Effector memory CD8-positive, alpha-beta T cell (primary cell): Measurements from ENCODE around the gene TIMM22.
"Not testable (repeated sequence)": the region's sequence is repeated elsewhere in the genome, so short reads cannot be mapped to it uniquely, and the experiment has no call there.

Experiments
- ATAC-seq: fragments of 150-1000 bp; cut with Tn5 transposase; replicated peaks from 2 replicates; pipeline ENCODE4 v1.10.0; 2021; ENCODE audit warnings: mild to moderate bottlenecking, moderate library complexity
- DNase-seq, 3 experiments: peaks; one replicate each; pipeline ENCODE4 v3.0.0; 2021
- H3K27ac Mint-ChIP-seq, 2 donors: one replicate each; pipeline ENCODE4 v1.8.0; 2022; ENCODE audit warnings: mild to moderate bottlenecking in 2 of 2, mixed read lengths in 2 of 2, moderate library complexity in 2 of 2
- H3K27me3 Mint-ChIP-seq, 2 donors: one replicate each; pipeline ENCODE4 v1.8.0; 2022; ENCODE audit warnings: mixed read lengths in 2 of 2
- H3K36me3 Mint-ChIP-seq: one replicate; pipeline ENCODE4 v1.8.0; 2022; ENCODE audit warnings: mild to moderate bottlenecking, moderate library complexity, mixed read lengths; ENCODE audit not compliant: insufficient read depth
- H3K4me1 Mint-ChIP-seq, 2 donors: one replicate each; pipeline ENCODE4 v1.8.0; 2022; ENCODE audit warnings: low read depth in 2 of 2, mixed read lengths in 2 of 2
- H3K4me3 Mint-ChIP-seq, 2 donors: one replicate each; pipeline ENCODE4 v1.8.0; 2022; ENCODE audit warnings: mild to moderate bottlenecking in 2 of 2, mixed read lengths in 2 of 2, moderate library complexity in 2 of 2
- H3K9me3 Mint-ChIP-seq, 2 donors: one replicate each; pipeline ENCODE4 v1.8.0; 2022; ENCODE audit warnings: mixed read lengths in 2 of 2

The TIMM22 gene

GRCh38 chr17:1036845-1037237, 39.9 kb downstream of the TIMM22 start:
- no peaks in the 10 kb centered on the region for H3K27me3 Mint-ChIP-seq
- peak overlapping the region; percentile 60 to 69 for H3K27ac Mint-ChIP-seq
- ATAC-seq (no peak), DNase-seq (no peak)
- peaks cover 5 to 9% of the 10 kb centered on the region in 2 donors for H3K4me1 Mint-ChIP-seq
- H3K4me3 Mint-ChIP-seq: no peak overlapping the region
- H3K9me3 Mint-ChIP-seq: no peaks in the 10 kb centered on the region
- peaks cover 22% of the 10 kb centered on the region for H3K36me3 Mint-ChIP-seq

DNA sequence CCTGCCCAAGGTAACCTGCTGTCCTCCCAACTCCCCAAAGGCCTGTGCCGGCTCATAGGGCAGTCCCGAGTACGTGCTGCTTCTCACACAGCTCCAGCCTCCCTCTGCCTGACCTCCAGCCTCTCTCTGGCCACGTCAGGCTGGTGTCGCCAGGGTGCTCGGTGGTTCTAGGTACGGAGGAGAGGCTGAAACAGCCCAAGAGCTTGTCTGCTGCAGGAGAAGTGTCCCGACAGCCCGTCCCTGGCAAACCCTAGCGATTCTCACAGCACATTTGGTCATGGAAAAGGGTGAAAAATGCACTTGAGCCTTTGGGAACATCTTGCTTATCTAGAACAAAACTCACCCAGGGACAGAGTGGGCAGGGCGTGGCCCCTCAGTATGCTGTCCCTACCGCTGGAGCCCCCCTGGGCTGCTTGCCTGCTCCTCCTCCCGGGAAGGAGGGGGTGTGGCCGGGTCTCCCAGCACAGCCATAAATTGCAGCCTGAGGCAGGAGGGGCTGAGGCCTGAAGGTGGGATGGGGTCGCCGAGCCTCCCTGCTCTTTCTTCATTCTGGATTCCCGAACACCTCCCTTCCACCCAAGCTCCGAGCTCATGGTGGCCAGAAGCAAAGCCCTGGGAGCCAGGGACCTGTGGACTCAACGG, 40.4 kb downstream of the TIMM22 start:
- H3K4me3 Mint-ChIP-seq: no peak overlapping the region
- ATAC-seq (no peak), DNase-seq (no peak)
- no peaks in the 10 kb centered on the region for H3K9me3 Mint-ChIP-seq
- H3K36me3 Mint-ChIP-seq: peaks cover 20% of the 10 kb centered on the region
- H3K4me1 Mint-ChIP-seq: peaks cover 9 to 11% of the 10 kb centered on the region in 2 donors
- no peaks in the 10 kb centered on the region for H3K27me3 Mint-ChIP-seq
- H3K27ac Mint-ChIP-seq: peak overlapping the region; percentile 60 to 69

DNA sequence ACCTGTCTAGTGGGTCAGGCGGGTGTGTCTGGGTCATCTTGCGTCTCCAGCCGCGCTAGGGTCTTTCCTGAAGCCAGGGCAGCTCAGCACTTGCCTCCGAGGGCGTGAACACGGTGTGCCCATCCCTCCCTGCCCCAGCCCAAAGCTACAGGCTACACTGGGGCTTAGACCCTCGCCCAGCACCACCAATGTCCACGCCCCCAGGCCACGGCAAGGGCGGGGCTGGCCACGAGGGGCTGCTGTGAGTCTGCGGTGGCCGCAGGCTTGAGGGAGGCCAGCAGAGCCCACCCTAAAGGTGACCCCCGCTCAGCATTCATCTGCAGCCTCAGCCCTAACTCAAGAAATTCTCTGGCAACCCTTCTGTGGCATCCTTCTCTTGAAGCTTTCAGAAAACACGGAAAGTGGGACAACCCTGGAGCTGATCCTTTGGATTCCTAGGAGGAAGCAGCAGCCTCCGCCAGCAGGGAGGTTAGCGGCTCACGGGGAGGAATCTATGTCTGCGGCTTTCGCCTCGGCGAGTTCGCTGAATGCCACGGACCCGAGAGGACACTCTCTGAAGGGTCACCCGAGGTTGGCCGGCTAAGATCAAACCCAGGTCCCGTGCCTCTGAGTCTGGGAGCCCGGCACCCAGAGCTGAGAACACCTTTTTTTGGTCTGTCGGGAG, 41.7 kb downstream of the TIMM22 start:
- H3K27ac Mint-ChIP-seq: no peak overlapping the region
- peaks cover 14% of the 10 kb centered on the region in 2 donors for H3K4me1 Mint-ChIP-seq
- H3K4me3 Mint-ChIP-seq: no peak overlapping the region
- H3K27me3 Mint-ChIP-seq: no peaks in the 10 kb centered on the region
- H3K36me3 Mint-ChIP-seq: peaks cover 18% of the 10 kb centered on the region
- ATAC-seq: no peak
- no peaks in the 10 kb centered on the region for H3K9me3 Mint-ChIP-seq
- no peak for DNase-seq

DNA sequence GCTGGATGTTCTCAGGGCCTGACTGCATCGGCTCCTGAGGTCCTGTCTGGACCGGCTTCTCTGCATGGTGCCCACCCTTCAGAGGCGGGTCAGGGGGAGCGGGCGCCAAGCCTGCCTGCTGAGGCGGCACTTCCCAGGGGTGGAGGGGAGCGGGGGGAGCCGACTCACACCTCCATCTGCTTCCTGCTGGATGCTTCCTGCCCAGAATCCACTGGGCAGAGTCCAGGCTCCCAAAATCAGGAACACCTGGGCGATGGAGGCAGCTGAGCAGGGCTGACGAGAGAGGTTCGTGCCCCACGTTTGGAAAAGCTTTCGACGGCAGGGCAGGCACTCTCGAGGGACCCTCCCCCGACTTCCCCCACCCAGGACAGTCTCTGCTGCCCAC, 42.2 kb downstream of the TIMM22 start:
- no peak overlapping the region for H3K4me3 Mint-ChIP-seq
- peaks cover 12 to 14% of the 10 kb centered on the region in 2 donors for H3K4me1 Mint-ChIP-seq
- peak overlapping the region in 1 of 2 donors; percentile 57 for H3K27ac Mint-ChIP-seq
- ATAC-seq (no peak), DNase-seq (no peak)
- no peaks in the 10 kb centered on the region for H3K9me3 Mint-ChIP-seq
- peaks cover 15% of the 10 kb centered on the region for H3K36me3 Mint-ChIP-seq
- no peaks in the 10 kb centered on the region for H3K27me3 Mint-ChIP-seq

DNA sequence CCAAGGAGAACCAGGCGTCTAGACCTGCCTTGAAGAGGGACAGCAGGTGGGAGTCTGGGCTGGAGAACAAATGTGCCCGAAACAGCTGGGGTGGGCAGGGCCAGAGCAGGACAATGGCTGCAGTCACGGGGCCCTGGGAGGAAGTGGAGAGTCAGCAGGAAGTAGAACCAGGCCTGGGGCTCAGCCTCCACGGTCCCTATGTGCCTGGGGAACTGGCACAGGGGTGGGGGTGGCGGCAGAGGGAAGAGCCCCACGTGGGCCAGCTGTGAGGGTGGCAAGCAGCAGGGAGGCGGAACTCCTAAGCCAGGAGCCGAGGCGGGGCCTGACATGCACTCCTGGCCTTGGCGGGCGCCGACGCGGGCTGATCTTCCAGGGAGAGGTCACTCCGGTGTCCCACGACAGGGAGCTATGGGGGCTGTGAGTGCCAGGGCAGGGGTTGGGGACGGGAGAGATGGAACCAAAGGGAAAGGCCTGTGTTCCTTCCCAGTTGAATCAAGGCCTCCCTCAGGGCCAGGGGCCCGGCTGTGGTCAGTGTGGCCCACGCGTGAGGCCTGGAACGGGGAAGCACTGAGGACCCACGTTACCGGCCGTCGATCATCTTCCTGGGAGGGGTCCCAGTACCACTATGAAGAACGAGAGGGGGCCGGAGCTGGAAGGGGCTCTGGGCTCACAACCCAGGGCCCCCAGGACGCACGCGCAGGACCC, 42.7 kb downstream of the TIMM22 start:
- H3K9me3 Mint-ChIP-seq: no peaks in the 10 kb centered on the region
- DNase-seq: no peak
- peak; percentile 52 for ATAC-seq
- H3K4me3 Mint-ChIP-seq: no peak overlapping the region
- no peaks in the 10 kb centered on the region for H3K27me3 Mint-ChIP-seq
- peaks cover 10 to 15% of the 10 kb centered on the region in 2 donors for H3K4me1 Mint-ChIP-seq
- H3K27ac Mint-ChIP-seq: peak overlapping the region in 1 of 2 donors; percentile 57
- H3K36me3 Mint-ChIP-seq: peaks cover 15% of the 10 kb centered on the region

DNA sequence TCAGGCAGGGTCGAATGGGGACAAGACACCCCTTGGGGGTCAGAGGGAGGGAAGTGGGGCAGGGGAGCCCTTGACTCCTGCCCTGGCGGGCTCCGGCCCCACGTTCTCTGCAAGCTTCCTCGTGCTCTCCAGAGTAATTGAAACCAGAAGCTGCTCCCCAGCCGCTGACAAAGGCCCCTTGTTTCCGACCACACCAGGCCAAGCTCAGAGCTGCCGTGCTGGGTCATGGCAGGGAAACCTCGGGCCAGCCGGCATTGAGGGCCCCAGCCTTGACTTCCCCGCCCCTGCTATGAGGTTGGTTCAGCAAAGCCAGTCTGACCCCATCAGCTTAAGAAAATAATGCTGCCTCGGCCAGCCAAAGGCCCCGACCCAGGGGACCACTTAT, 43.3 kb downstream of the TIMM22 start:
- Mint-ChIP-seq H3K36me3 (peaks cover 15% of the 10 kb centered on the region), H3K27ac (peak overlapping the region in 1 of 2 donors; percentile 57), H3K27me3 (no peaks in the 10 kb centered on the region), H3K4me3 (no peak overlapping the region), H3K9me3 (no peaks in the 10 kb centered on the region), H3K4me1 (peaks cover 10 to 16% of the 10 kb centered on the region in 2 donors)
- ATAC-seq (no peak), DNase-seq (no peak)

GRCh38 chr17:1041746-1042145, 44.8 kb downstream of the TIMM22 start:
- no peak overlapping the region for H3K4me3 Mint-ChIP-seq
- peaks cover 11% of the 10 kb centered on the region for H3K36me3 Mint-ChIP-seq
- peaks cover 10 to 12% of the 10 kb centered on the region in 2 donors for H3K4me1 Mint-ChIP-seq
- no peak overlapping the region for H3K27ac Mint-ChIP-seq
- no peak for DNase-seq
- ATAC-seq: no peak
- no peaks in the 10 kb centered on the region for H3K9me3 Mint-ChIP-seq
- no peaks in the 10 kb centered on the region for H3K27me3 Mint-ChIP-seq

GRCh38 chr17:1042486-1042885, 45.6 kb downstream of the TIMM22 start:
- Mint-ChIP-seq H3K36me3 (peaks cover 8% of the 10 kb centered on the region), H3K27ac (no peak overlapping the region), H3K4me1 (peaks cover 9 to 10% of the 10 kb centered on the region in 2 donors)

GRCh38 chr17:1043601-1044251, 46.8 kb downstream of the TIMM22 start:
- Mint-ChIP-seq H3K4me1 (peaks cover 9 to 10% of the 10 kb centered on the region in 2 donors), H3K27me3 (no peaks in the 10 kb centered on the region), H3K9me3 (no peaks in the 10 kb centered on the region), H3K4me3 (no peak overlapping the region), H3K36me3 (peaks cover 11% of the 10 kb centered on the region), H3K27ac (no peak overlapping the region)
- DNase-seq (no peak), ATAC-seq (no peak)

More at GRCh38 chr17:1042486-1042885, 45.6 kb downstream of the TIMM22 start:
- DNase-seq: no peak
- ATAC-seq: no peak
- Mint-ChIP-seq H3K9me3 (no peaks in the 10 kb centered on the region), H3K4me3 (no peak overlapping the region), H3K27me3 (no peaks in the 10 kb centered on the region)

GRCh38 chr17:1044387-1045009, 47.6 kb downstream of the TIMM22 start:
- not testable (repeated sequence) for H3K4me1 Mint-ChIP-seq, H3K4me3 Mint-ChIP-seq, DNase-seq, ATAC-seq, H3K9me3 Mint-ChIP-seq, H3K27me3 Mint-ChIP-seq
- Mint-ChIP-seq H3K36me3 (peaks cover 18% of the 10 kb centered on the region), H3K27ac (peak overlapping the region in 1 of 2 donors; percentile 61)

DNA sequence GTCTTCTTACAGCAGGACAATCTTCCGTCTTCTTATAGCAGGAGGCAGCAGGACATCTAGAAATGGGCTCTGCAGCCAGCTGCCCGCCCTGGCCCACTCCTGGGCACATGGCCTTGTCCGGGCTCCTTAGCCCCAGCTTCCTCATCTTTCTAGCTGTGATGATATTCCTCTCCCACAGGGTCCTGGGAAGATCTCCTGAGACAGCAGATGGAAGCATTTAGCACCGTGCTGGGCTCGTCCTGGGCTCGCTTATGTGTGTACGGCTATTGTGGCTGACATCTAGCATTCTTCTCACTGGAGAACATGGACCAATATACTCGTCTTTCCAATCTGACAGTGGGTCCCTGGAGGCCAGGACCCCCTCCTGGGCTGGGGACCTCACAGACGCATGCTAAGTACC, 48.5 kb downstream of the TIMM22 start:
- no peak for ATAC-seq
- H3K4me3 Mint-ChIP-seq: no peak overlapping the region

GRCh38 chr17:1047177-1047878, 50.4 kb downstream of the TIMM22 start:
- Mint-ChIP-seq H3K4me1 (peaks cover 7 to 11% of the 10 kb centered on the region in 2 donors), H3K27ac (no peak overlapping the region), H3K27me3 (no peaks in the 10 kb centered on the region), H3K36me3 (peaks cover 19% of the 10 kb centered on the region), H3K4me3 (no peak overlapping the region), H3K9me3 (no peaks in the 10 kb centered on the region)
- DNase-seq (no peak), ATAC-seq (no peak)

More for the DNA sequence above, 48.5 kb downstream of the TIMM22 start:
- H3K36me3 Mint-ChIP-seq: peaks cover 19% of the 10 kb centered on the region
- H3K9me3 Mint-ChIP-seq: no peaks in the 10 kb centered on the region
- H3K27me3 Mint-ChIP-seq: no peaks in the 10 kb centered on the region
- H3K4me1 Mint-ChIP-seq: peaks cover 7 to 10% of the 10 kb centered on the region in 2 donors
- DNase-seq: no peak
- peak overlapping the region in 1 of 2 donors; percentile 45 for H3K27ac Mint-ChIP-seq
